HepG2 (cell line): ENCODE data around the gene LRRC10B. TPM values are rescaled to one million over a fixed set of nuclear protein-coding genes. Genes with fewer than 3 reads are reported as not detected.

Source experiments
- ADNP ChIP-seq: sonication (generic); formaldehyde crosslinking; IDR thresholded peaks from 2 replicates; pipeline ENCODE4 v1.4.0; 2020; ENCODE audit warnings: missing genetic modification reagents
- FIP1L1 ChIP-seq: fragments of 200-400 bp; formaldehyde crosslinking; IDR thresholded peaks from 2 replicates; pipeline ENCODE4 v1.6.1; 2018; ENCODE audit warnings: low read depth, mild to moderate bottlenecking, low read length, moderate library complexity, borderline replicate concordance; ENCODE audit not compliant: insufficient read depth
- GMEB1 ChIP-seq: sonication (generic); formaldehyde crosslinking; IDR thresholded peaks from 2 replicates; pipeline ENCODE4 v1.5.1; 2020; ENCODE audit warnings: missing genetic modification reagents, mild to moderate bottlenecking, borderline replicate concordance
- LBX2 ChIP-seq: sonication (generic); formaldehyde crosslinking; IDR thresholded peaks from 2 replicates; pipeline ENCODE4 v1.5.0; 2020; ENCODE audit warnings: missing genetic modification reagents, mild to moderate bottlenecking, borderline replicate concordance
- MIER3 ChIP-seq: IDR thresholded peaks from 2 replicates; pipeline ENCODE4 v1.6.1; 2016; ENCODE audit warnings: missing compliant biosample characterization, borderline replicate concordance
- MTF2 ChIP-seq: sonication (generic); formaldehyde crosslinking; IDR thresholded peaks from 2 replicates; pipeline ENCODE4 v1.5.0; 2020; ENCODE audit warnings: missing genetic modification reagents, borderline replicate concordance
- MZF1 ChIP-seq: sonication (generic); formaldehyde crosslinking; IDR thresholded peaks from 2 replicates; pipeline ENCODE4 v1.8.1; 2023; ENCODE audit warnings: mild to moderate bottlenecking, missing genetic modification reagents, borderline replicate concordance
- RAD21 ChIP-seq: fragments of 450-650 bp; formaldehyde crosslinking; IDR thresholded peaks from 2 replicates; pipeline ENCODE4 v1.5.0; 2020; ENCODE audit warnings: mild to moderate bottlenecking
- SATB2 ChIP-seq: sonication (generic); formaldehyde crosslinking; IDR thresholded peaks from 2 replicates; pipeline ENCODE4 v1.5.0; 2020; ENCODE audit warnings: missing genetic modification reagents
- U2AF2 ChIP-seq: fragments of 200-400 bp; formaldehyde crosslinking; IDR thresholded peaks from 2 replicates; pipeline ENCODE4 v1.6.1; 2017; ENCODE audit warnings: low read depth, mild to moderate bottlenecking, low read length
- ZGPAT ChIP-seq: IDR thresholded peaks from 2 replicates; pipeline ENCODE4 v1.6.1; 2016; ENCODE audit warnings: mild to moderate bottlenecking
- ZNF136 ChIP-seq: sonication (generic); formaldehyde crosslinking; IDR thresholded peaks from 2 replicates; pipeline ENCODE4 v1.8.1; 2022; ENCODE audit warnings: low read depth, mild to moderate bottlenecking, moderate library complexity, missing genetic modification reagents
- ZNF180 ChIP-seq: sonication (generic); formaldehyde crosslinking; IDR thresholded peaks from 2 replicates; pipeline ENCODE4 v1.4.0; 2020; ENCODE audit warnings: low read depth, missing genetic modification reagents, borderline replicate concordance
- ZNF276 ChIP-seq: sonication (generic); formaldehyde crosslinking; IDR thresholded peaks from 2 replicates; pipeline ENCODE4 v1.4.0; 2020; ENCODE audit warnings: mild to moderate bottlenecking, low read depth, missing genetic modification reagents
- ZNF329 ChIP-seq: sonication (generic); formaldehyde crosslinking; IDR thresholded peaks from 2 replicates; pipeline ENCODE4 v1.9.0; 2021; ENCODE audit warnings: low read depth, mild to moderate bottlenecking, missing genetic modification reagents
- ZNF558 ChIP-seq: sonication (generic); formaldehyde crosslinking; IDR thresholded peaks from 2 replicates; pipeline ENCODE4 v1.9.0; 2022; ENCODE audit warnings: mild to moderate bottlenecking, missing genetic modification reagents, borderline replicate concordance
- ZNF605 ChIP-seq: sonication (generic); formaldehyde crosslinking; IDR thresholded peaks from 2 replicates; pipeline ENCODE4 v1.8.0; 2022; ENCODE audit warnings: mild to moderate bottlenecking, missing genetic modification reagents
- ZNF710 ChIP-seq: sonication (generic); formaldehyde crosslinking; IDR thresholded peaks from 2 replicates; pipeline ENCODE4 v1.5.0; 2020; ENCODE audit warnings: mild to moderate bottlenecking, missing genetic modification reagents, borderline replicate concordance
- ZNF879 ChIP-seq: sonication (generic); formaldehyde crosslinking; IDR thresholded peaks from 2 replicates; pipeline ENCODE4 v1.8.1; 2023; ENCODE audit warnings: missing genetic modification reagents
- ZZZ3 ChIP-seq: sonication (generic); formaldehyde crosslinking; IDR thresholded peaks from 2 replicates; pipeline ENCODE4 v1.4.0; 2020; ENCODE audit warnings: missing genetic modification reagents, mild to moderate bottlenecking, borderline replicate concordance
- polyA plus RNA-seq, 8 experiments: library from polyadenylated mRNA; depleted of rRNA in 3 of 8; stranded (reverse) in 7 of 8; unstranded in 1 of 8; fragments of >200 nt; fragmentation: Illumina TruSeq in 4 of 8; extraction: Trizol in 4 of 8; gene quantifications; 2 replicates each; pipeline versions ENCODE4 v1.2.1 to v1.2.3, GENCODE V29; 2011 to 2016; ENCODE audit warnings: low read depth in 4 of 8, missing spikeins in 1 of 8, mixed read lengths in 1 of 8; ENCODE audit not compliant: insufficient read depth in 1 of 8
- total RNA-seq, 5 experiments: library from RNA; depleted of rRNA; stranded (reverse); fragments of >200 nt; fragmentation: Illumina TruSeq; extraction: Trizol; gene quantifications; 2 replicates each; pipeline ENCODE4 v1.2.3, GENCODE V29; 2016; ENCODE audit warnings: low read depth in 1 of 5

Gene LRRC10B
- total and polyA plus RNA-seq, 2 of the 13 experiments (the other 11 are each of a cell fraction or from before 2014, with no cell fraction given) = not detected

- TF ChIP-seq MZF1 (CRISPR knock-in tag) (no peak), ZNF136 (peak; percentile 41; the same call in 1 of the 2 replicates), ZNF329 (CRISPR knock-in tag) (no peak), ZNF558 (CRISPR knock-in tag) (no peak), ZNF276 (peak; percentile 50; the same call in 1 of the 2 replicates), ZNF879 (CRISPR knock-in tag) (peak; percentile 84; the same call in 1 of the 2 replicates), MTF2 (CRISPR knock-in tag) (peak; percentile 87), ZNF180 (CRISPR knock-in tag) (no peak), MIER3 (no peak), FIP1L1 (no peak), LBX2 (no peak), GMEB1 (CRISPR knock-in tag) (peak; percentile 25; the same call in 1 of the 2 replicates), U2AF2 (no peak), ZNF710 (CRISPR knock-in tag) (0 out of 2 replicates have a peak, but pooled peaks have one; percentile 61), RAD21 (CRISPR knock-in tag) (peak; percentile 76), ZZZ3 (no peak), ADNP (CRISPR knock-in tag) (no peak), ZNF605 (CRISPR knock-in tag) (peak; percentile 67; the same call in 1 of the 2 replicates), ZGPAT (CRISPR knock-in tag) (peak; percentile 66; the same call in 1 of the 2 replicates), SATB2 (CRISPR knock-in tag) (no peak)
Observed at GRCh38 chr11:61509043-61510029, 787 bp downstream of the LRRC10B start (continued).
